DOHH2 (cell line): ENCODE data around the gene PPP1R14B.
A peak's percentile ranks its signal among the peaks of the same experiment; 100 is the strongest.

Experiments used
- H3F3A ChIP-seq: fragments of 200-600 bp; sonication (generic), shearing (Covaris generic); 2 replicates; pipeline ENCODE4 v1.6.0; 2016; ENCODE audit warnings: antibody characterized with exemption, mild to moderate bottlenecking; ENCODE audit not compliant: control insufficient read depth, insufficient read depth
- H3K27ac ChIP-seq: fragments of 200-600 bp; sonication (generic); 2 replicates; pipeline ENCODE4 v1.5.1; 2014; ENCODE audit warnings: low read depth, mild to moderate bottlenecking, low read length, moderate library complexity
- H3K27me3 ChIP-seq: fragments of 200-600 bp; sonication (generic); 2 replicates; pipeline ENCODE4 v1.6.1; 2014; ENCODE audit warnings: mild to moderate bottlenecking, low read length, mixed read lengths; ENCODE audit not compliant: control insufficient read depth
- H3K36me3 ChIP-seq: fragments of 200-600 bp; sonication (generic); 2 replicates; pipeline ENCODE4 v1.6.1; 2014; ENCODE audit warnings: mild to moderate bottlenecking, low read length, moderate library complexity, mixed read lengths; ENCODE audit not compliant: control insufficient read depth
- H3K4me1 ChIP-seq: fragments of 200-600 bp; sonication (generic); 2 replicates; pipeline ENCODE4 v1.6.1; 2014; ENCODE audit warnings: mild to moderate bottlenecking, low read length, mixed read lengths; ENCODE audit not compliant: control insufficient read depth
- H3K4me2 ChIP-seq: fragments of 200-600 bp; sonication (generic); 2 replicates; pipeline ENCODE4 v1.6.0; 2014; ENCODE audit warnings: mild to moderate bottlenecking, low read length, moderate library complexity
- H3K4me3 ChIP-seq: fragments of 200-600 bp; sonication (generic); 2 replicates; pipeline ENCODE4 v1.5.1; 2014; ENCODE audit warnings: mild to moderate bottlenecking, low read length, mixed read lengths
- H3K79me2 ChIP-seq: fragments of 200-600 bp; sonication (generic); 2 replicates; pipeline ENCODE4 v1.6.1; 2014; ENCODE audit warnings: mild to moderate bottlenecking, low read length, mixed read lengths; ENCODE audit not compliant: control insufficient read depth
- H3K9me2 ChIP-seq: fragments of 200-600 bp; sonication (generic); replicated peaks from 2 replicates; pipeline ENCODE4 v1.6.1; 2014; ENCODE audit warnings: mild to moderate bottlenecking, low read length, mixed read lengths; ENCODE audit not compliant: control insufficient read depth
- H3K9me3 ChIP-seq: fragments of 200-600 bp; sonication (generic); 2 replicates; pipeline ENCODE4 v1.6.1; 2014; ENCODE audit warnings: antibody characterized with exemption, low read length, mixed read lengths; ENCODE audit not compliant: control insufficient read depth, insufficient read depth
- H4K20me1 ChIP-seq: fragments of 200-600 bp; sonication (generic); 2 replicates; pipeline ENCODE4 v1.6.0; 2014; ENCODE audit warnings: low read depth, mild to moderate bottlenecking, antibody characterized with exemption, low read length, moderate library complexity; ENCODE audit not compliant: control insufficient read depth, insufficient read depth
- CTCF ChIP-seq: fragments of 200-600 bp; sonication (generic); IDR thresholded peaks from one replicate; pipeline ENCODE4 v1.5.1; 2014; ENCODE audit warnings: antibody characterized with exemption, mild to moderate bottlenecking, low read depth, low read length; ENCODE audit not compliant: poor library complexity, severe bottlenecking
- EZH2phosphoT487 ChIP-seq: fragments of 200-600 bp; sonication (generic); IDR thresholded peaks from 2 replicates; pipeline ENCODE4 v1.6.1; 2017; ENCODE audit warnings: borderline replicate concordance, mild to moderate bottlenecking, antibody characterized with exemption, low read length, moderate library complexity, mixed read lengths

Gene PPP1R14B

GRCh38 chr11:64216879-64217278 lies 29.9 kb downstream of the PPP1R14B start:
- no peak overlapping the region for H3K4me2 ChIP-seq
- H3K9me3 ChIP-seq: no peaks in the 10 kb centered on the region
- H3K9me2 ChIP-seq: no peaks in the 10 kb centered on the region
- peaks cover 52% of the 10 kb centered on the region for H3K4me1 ChIP-seq
- H3K79me2 ChIP-seq: peaks cover 8% of the 10 kb centered on the region
- H3K4me3 ChIP-seq: no peak overlapping the region
- H3F3A ChIP-seq: peaks cover 22% of the 10 kb centered on the region
- H4K20me1 ChIP-seq: no peaks in the 10 kb centered on the region
- peak overlapping the region; percentile 29; the same call in 1 of the 2 replicates for H3K27ac ChIP-seq
- H3K36me3 ChIP-seq: peaks cover 71% of the 10 kb centered on the region
- no peaks in the 10 kb centered on the region for H3K27me3 ChIP-seq
- TF ChIP-seq CTCF (peak; percentile 29), EZH2phosphoT487 (no peak)

DNA sequence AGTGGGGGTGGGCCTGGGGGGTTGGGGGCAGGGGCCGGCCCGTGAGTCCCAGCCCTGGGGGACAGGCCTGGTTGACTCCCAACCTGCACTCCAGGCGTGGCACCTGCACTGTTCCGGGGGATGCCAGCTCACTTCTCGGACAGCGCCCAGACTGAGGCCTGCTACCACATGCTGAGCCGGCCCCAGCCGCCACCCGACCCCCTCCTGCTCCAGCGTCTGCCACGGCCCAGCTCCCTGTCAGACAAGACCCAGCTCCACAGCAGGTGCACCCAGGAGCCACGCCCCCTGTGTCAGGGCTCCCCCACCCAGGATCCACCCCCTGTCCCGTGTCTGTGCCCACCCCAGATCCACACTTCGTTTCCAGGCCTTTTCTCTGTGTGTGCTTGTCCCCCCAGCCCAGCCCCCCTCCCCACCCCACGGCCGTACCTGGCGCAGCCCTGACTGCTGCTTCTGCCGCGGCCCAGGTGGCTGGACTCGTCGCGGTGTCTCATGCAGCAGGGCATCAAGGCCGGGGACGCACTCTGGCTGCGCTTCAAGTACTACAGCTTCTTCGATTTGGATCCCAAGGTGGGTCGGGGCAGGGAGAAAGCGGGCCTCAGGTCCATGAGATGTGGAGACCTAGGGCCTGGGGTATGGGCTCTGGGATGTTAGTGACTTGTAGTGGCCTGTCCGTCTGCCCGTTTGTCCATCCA lies 35.4 kb downstream of the PPP1R14B start:
- H3K36me3 ChIP-seq: peaks cover 82% of the 10 kb centered on the region
- peak overlapping the region; percentile 15; the same call in 1 of the 2 replicates for H3K4me2 ChIP-seq
- TF ChIP-seq CTCF (no peak), EZH2phosphoT487 (no peak)
- no peaks in the 10 kb centered on the region for H3K27me3 ChIP-seq
- H3K9me3 ChIP-seq: no peaks in the 10 kb centered on the region
- H3K27ac ChIP-seq: no peak overlapping the region
- H3K79me2 ChIP-seq: peaks cover 47% of the 10 kb centered on the region
- H3K9me2 ChIP-seq: no peaks in the 10 kb centered on the region
- no peaks in the 10 kb centered on the region; the same call in 1 of the 2 replicates for H4K20me1 ChIP-seq
- H3K4me1 ChIP-seq: peaks cover 96% of the 10 kb centered on the region
- H3K4me3 ChIP-seq: no peak overlapping the region
- peaks cover 22% of the 10 kb centered on the region for H3F3A ChIP-seq

GRCh38 chr11:64210301-64211020 lies 36.3 kb downstream of the PPP1R14B start:
- Histone ChIP-seq H3K79me2 (peaks cover 47% of the 10 kb centered on the region), H3K36me3 (peaks cover 82% of the 10 kb centered on the region), H3K4me2 (peak overlapping the region; percentile 14; the same call in 1 of the 2 replicates), H4K20me1 (no peaks in the 10 kb centered on the region; the same call in 1 of the 2 replicates), H3K9me2 (no peaks in the 10 kb centered on the region), H3K4me3 (no peak overlapping the region), H3K27ac (no peak overlapping the region), H3K9me3 (no peaks in the 10 kb centered on the region), H3F3A (peaks cover 29% of the 10 kb centered on the region), H3K27me3 (no peaks in the 10 kb centered on the region), H3K4me1 (peaks cover 97% of the 10 kb centered on the region)
- TF ChIP-seq EZH2phosphoT487 (no peak), CTCF (no peak)
